GM12874 (cell line): ENCODE results near the gene AVPI1.

Experiments used
- TF ChIP-seq, protein P1 (sequence below): IDR thresholded peaks from 2 replicates; pipeline ENCODE4 v1.5.1; 2011; ENCODE audit warnings: low read depth, mild to moderate bottlenecking, control low read depth, low read length, moderate library complexity; ENCODE audit not compliant: insufficient read depth

Gene AVPI1

DNA sequence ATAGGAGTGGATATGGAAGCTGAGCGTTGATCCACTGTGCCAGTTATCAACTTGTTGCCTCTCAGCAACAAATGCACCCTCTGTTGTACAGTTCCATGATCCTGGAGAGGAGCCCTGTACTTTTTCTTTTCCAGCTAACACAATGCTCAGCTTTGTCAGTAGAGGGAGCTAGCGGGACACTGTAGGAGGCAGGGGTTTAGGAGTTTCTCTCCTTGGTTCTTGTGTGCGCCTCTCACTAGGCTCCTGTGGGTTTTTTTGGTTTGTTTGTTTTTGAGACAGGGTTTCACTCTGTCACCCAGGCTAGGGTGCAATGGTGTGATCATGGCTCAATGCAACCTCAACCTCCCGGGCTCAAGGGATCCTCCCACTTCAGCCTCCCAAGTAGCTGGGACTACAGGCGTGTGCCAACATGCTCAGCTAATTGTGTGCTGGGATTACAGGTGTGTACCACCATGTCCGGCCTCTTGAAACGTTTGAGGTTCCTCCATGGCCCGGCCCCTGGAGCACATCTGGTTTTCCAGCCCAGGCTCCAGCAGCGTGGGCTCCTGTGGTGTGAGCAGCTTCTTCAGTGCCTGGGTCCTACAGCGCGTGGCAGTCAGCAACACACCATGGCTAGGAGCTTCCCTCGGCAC, 14.5 kb upstream of the AVPI1 start:
- TF ChIP-seq, protein P1, sequence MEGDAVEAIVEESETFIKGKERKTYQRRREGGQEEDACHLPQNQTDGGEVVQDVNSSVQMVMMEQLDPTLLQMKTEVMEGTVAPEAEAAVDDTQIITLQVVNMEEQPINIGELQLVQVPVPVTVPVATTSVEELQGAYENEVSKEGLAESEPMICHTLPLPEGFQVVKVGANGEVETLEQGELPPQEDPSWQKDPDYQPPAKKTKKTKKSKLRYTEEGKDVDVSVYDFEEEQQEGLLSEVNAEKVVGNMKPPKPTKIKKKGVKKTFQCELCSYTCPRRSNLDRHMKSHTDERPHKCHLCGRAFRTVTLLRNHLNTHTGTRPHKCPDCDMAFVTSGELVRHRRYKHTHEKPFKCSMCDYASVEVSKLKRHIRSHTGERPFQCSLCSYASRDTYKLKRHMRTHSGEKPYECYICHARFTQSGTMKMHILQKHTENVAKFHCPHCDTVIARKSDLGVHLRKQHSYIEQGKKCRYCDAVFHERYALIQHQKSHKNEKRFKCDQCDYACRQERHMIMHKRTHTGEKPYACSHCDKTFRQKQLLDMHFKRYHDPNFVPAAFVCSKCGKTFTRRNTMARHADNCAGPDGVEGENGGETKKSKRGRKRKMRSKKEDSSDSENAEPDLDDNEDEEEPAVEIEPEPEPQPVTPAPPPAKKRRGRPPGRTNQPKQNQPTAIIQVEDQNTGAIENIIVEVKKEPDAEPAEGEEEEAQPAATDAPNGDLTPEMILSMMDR, result peak; percentile 89

DNA sequence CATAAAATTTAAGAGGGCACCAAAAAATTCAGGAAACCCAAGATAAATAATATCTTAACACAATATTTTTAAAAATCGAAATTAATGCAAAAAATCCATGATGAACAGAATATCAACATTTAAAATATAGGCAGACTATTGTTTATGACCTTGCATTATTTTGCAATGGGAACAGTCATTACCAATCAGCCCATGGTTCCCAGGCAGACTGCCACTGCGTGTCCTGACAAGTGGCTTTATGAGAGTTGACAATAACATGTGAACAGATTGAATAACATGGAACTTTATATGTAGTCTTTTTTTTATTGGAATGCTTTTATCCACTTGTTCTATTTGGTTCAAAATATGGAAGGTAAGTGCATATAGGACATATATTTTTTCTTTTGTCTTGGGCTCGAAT, 3.1 kb upstream of the AVPI1 start:
- TF ChIP-seq, protein P1, result no peak

DNA sequence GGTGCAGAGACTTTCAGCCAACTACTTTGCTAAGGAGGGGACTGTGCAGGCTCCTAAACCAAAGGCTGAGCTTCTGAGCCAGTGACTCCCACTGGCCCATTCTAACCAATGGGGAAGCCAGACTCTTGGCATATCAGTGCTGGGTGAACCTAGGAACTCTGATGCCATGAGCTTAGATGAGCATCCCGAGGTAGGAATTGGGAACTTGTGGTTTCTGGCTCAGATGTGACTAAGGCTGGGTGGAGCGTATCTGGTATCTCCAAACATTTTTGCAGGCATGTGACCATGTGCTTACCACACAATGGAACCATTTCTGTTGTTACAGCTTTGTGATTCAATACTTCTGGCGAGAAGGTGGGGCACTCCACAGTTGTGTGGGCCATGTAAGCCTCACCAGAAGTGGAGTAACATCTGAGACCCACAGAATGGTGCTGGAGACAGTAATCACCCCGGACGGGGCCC, 2.5 kb upstream of the AVPI1 start:
- TF ChIP-seq, protein P1, result no peak

DNA sequence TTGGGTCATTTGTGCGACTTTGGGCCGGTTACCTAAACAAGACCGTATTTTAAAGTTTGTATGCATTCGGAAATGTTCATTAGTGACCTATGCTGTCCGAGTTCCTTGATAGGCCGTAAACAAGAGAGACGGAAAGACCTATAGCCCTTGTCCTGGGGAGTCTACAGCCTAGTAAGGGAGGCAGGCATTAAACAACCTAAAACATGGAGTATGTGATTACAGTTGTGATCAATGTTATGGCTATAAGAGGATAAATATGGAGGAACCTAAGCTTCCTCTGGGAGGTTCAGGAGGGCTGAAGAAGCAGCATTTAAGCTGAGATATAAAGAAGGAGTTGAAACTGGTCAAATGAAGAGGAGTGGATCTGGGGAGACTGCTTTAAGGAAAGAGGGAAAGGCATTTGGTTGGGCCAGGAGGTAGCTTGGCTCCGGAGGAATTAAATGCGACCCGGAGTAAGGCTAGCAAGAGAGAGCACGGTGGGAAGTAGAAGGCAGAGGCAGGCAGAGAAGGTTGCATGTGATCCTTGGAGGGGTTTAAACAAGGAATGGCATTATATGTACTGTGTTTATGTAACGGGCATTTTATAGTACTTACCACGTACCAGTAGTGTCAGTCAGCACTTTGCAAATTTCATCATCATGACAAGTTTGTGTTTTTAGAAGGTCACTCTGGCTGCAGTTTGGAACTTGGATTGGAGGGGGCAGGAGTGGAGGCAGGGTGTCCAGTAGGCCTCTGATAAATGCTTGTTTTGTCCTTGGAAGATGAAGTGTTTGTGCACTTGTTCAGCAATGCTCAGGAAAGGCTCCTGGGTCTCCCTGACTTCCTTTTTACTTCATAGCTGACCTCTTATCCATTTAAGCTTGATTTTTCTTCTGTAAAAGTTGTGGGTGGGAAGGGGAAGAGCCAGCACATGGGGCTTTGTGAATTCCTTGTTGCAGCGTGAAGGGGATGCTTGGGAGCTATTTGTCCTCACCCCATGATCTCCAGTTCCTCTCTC, 1.0 kb upstream of the AVPI1 start:
- TF ChIP-seq, protein P1, result no peak

DNA sequence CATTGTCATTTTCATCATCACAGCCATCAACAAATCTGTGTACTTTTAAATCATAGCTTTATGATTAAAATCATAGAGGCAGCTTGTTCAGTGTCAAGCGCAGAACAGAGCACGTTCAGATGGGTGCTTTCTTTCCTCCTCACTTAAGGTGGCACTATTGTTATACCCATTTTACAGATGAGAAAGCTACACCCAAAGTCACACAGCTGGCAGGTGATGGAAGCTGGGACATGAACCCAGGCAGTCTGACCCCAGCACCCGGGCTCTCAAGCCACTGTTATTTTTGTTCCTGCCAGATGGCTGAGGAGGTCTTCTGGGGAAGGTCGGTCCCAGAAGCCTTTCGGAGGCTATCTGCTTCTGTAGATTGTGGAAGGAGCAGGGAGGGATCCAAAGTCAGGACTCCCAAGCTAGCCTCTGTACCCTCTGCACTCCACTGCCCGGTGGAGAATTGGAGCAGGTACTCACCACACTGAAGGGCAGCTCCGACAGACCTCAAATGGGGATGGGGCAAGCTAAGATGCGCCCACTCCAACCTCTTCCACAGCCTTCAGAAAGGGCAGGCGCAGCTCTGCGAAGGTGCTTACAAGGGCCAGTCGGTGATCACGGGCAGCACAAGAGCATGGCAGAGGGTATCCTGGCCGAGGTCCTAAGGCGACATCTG, 610 bp downstream of the AVPI1 start:
- TF ChIP-seq, protein P1, result no peak

- TF ChIP-seq, protein P1, result 0 out of 2 replicates have a peak, but pooled peaks have one; percentile 11
Measured at GRCh38 chr10:97685395-97685958, 1.6 kb downstream of the AVPI1 start.

- TF ChIP-seq, protein P1, result no peak
Measured at GRCh38 chr10:97684866-97685394, 2.1 kb downstream of the AVPI1 start.
